GM23338 (cell line): ENCODE data around the gene DCLK2. TPM values are rescaled to one million over a fixed set of nuclear protein-coding genes. Genes with fewer than 3 reads are reported as not detected.

Experiments
- ATAC-seq: fragments of 200-7000 bp; cut with Tn5 transposase; 3 replicates; pipeline ENCODE4 v1.9.1; 2020
- DNase-seq: peaks from one replicate; pipeline ENCODE4 v3.0.0-alpha.2; 2015; ENCODE audit warnings: low spot score
- H2AFZ ChIP-seq: fragments of 200-600 bp; sonication (generic); 2 replicates; pipeline ENCODE4 v1.8.0; 2016; ENCODE audit warnings: antibody characterized with exemption, mild to moderate bottlenecking, moderate library complexity
- H3F3A ChIP-seq: fragments of 200-600 bp; sonication (generic); replicated peaks from 2 replicates; pipeline ENCODE4 v1.8.0; 2017; ENCODE audit warnings: antibody characterized with exemption, mixed run types, low read depth
- H3K27ac ChIP-seq: fragments of 200-600 bp; sonication (generic); 2 replicates; pipeline ENCODE4 v1.6.1; 2016; ENCODE audit warnings: low read depth
- H3K27me3 ChIP-seq: fragments of 200-600 bp; sonication (generic); 2 replicates; pipeline ENCODE4 v1.8.0; 2016; ENCODE audit warnings: mild to moderate bottlenecking, mixed run types, moderate library complexity; ENCODE audit not compliant: insufficient read depth
- H3K36me3 ChIP-seq: fragments of 200-600 bp; sonication (generic); 2 replicates; pipeline ENCODE4 v1.8.0; 2016; ENCODE audit warnings: mild to moderate bottlenecking; ENCODE audit not compliant: insufficient read depth
- H3K4me1 ChIP-seq: fragments of 200-600 bp; sonication (generic); 2 replicates; pipeline ENCODE4 v1.8.0; 2016; ENCODE audit warnings: mild to moderate bottlenecking, moderate library complexity; ENCODE audit not compliant: insufficient read depth
- H3K4me2 ChIP-seq: fragments of 200-600 bp; sonication (generic); 2 replicates; pipeline ENCODE4 v1.7.1; 2017; ENCODE audit warnings: mixed run types
- H3K4me3 ChIP-seq: fragments of 200-600 bp; sonication (generic); 2 replicates; pipeline ENCODE4 v1.6.1; 2016; ENCODE audit warnings: mixed run types
- H3K79me2 ChIP-seq: fragments of 200-600 bp; sonication (generic); replicated peaks from 2 replicates; pipeline ENCODE4 v1.8.0; 2017; ENCODE audit warnings: mild to moderate bottlenecking; ENCODE audit not compliant: insufficient read depth
- H3K9me2 ChIP-seq: fragments of 200-600 bp; sonication (generic); 2 replicates; pipeline ENCODE4 v1.8.0; 2017; ENCODE audit not compliant: insufficient read depth
- H4K20me1 ChIP-seq: fragments of 200-600 bp; sonication (generic); replicated peaks from 2 replicates; pipeline ENCODE4 v1.8.0; 2017; ENCODE audit warnings: mild to moderate bottlenecking; ENCODE audit not compliant: insufficient read depth
- H3K27ac Mint-ChIP-seq: 2 replicates; pipeline ENCODE4 v1.8.0; 2020; ENCODE audit warnings: inconsistent platforms, mild to moderate bottlenecking, moderate library complexity, mixed read lengths
- H3K27me3 Mint-ChIP-seq: 3 replicates; pipeline ENCODE4 v1.8.0; 2022; ENCODE audit warnings: low read depth, mild to moderate bottlenecking, moderate library complexity, mixed read lengths, inconsistent platforms; ENCODE audit not compliant: insufficient read depth, poor library complexity
- H3K36me3 Mint-ChIP-seq: 3 replicates; pipeline ENCODE4 v1.8.0; 2021; ENCODE audit warnings: low read depth, mild to moderate bottlenecking, inconsistent platforms, moderate library complexity, mixed read lengths
- H3K4me1 Mint-ChIP-seq: 3 replicates; pipeline ENCODE4 v1.8.0; 2020; ENCODE audit warnings: mild to moderate bottlenecking, inconsistent platforms, mixed read lengths
- H3K4me3 Mint-ChIP-seq: 3 replicates; pipeline ENCODE4 v1.8.0; 2021; ENCODE audit warnings: moderate library complexity, mild to moderate bottlenecking, inconsistent platforms, mixed read lengths
- H3K9me3 Mint-ChIP-seq: 3 replicates; pipeline ENCODE4 v1.8.0; 2020; ENCODE audit warnings: moderate library complexity, mild to moderate bottlenecking, inconsistent platforms, mixed read lengths
- EZH2 ChIP-seq: fragments of 200-600 bp; sonication (generic); IDR thresholded peaks from one replicate; pipeline ENCODE4 v1.8.0; 2017; ENCODE audit warnings: antibody characterized with exemption, mild to moderate bottlenecking, low read depth; ENCODE audit not compliant: unreplicated experiment
- ZNF114 ChIP-seq: fragments of 250-450 bp; sonication (Bioruptor Pico); IDR thresholded peaks from 2 replicates; pipeline ENCODE4 v1.5.0; 2020; ENCODE audit warnings: mild to moderate bottlenecking, moderate library complexity
- polyA plus RNA-seq: library from polyadenylated mRNA; unstranded; fragments of >200 nt; fragmentation: Nextera tagmentation; extraction: Ambion mirVana; gene quantifications from 2 replicates; pipeline ENCODE4 v1.2.1, GENCODE V29; 2016
- total RNA-seq: library from RNA; depleted of rRNA; stranded (reverse); fragments of >200 nt; shearing (Covaris generic); gene quantifications from 2 replicates; pipeline ENCODE4 v1.2.3, GENCODE V29; 2014
- TF ChIP-seq, protein P1 (sequence below): IDR thresholded peaks from 2 replicates; pipeline ENCODE4 v1.6.1; 2016; ENCODE audit warnings: antibody characterized with exemption
- TF ChIP-seq, protein P2 (sequence below), 2 experiments: fragments of 200-600 bp in 1 of 2; sonication (generic) in 1 of 2; conservative IDR thresholded peaks; 2 replicates each; pipeline versions ENCODE4 v1.5.1 to v1.6.1; 2016 to 2017; ENCODE audit warnings: antibody characterized with exemption in 2 of 2, low read depth in 2 of 2, mild to moderate bottlenecking in 2 of 2, moderate library complexity in 1 of 2
- TF ChIP-seq, protein P3 (sequence below): IDR thresholded peaks from one replicate; pipeline ENCODE4 v1.6.1; 2018; ENCODE audit warnings: antibody characterized with exemption; ENCODE audit not compliant: unreplicated experiment

Gene DCLK2
- total and polyA plus RNA-seq, 2 experiments from 2014 or later, result 0.49 TPM; not detected in 1

DNA sequence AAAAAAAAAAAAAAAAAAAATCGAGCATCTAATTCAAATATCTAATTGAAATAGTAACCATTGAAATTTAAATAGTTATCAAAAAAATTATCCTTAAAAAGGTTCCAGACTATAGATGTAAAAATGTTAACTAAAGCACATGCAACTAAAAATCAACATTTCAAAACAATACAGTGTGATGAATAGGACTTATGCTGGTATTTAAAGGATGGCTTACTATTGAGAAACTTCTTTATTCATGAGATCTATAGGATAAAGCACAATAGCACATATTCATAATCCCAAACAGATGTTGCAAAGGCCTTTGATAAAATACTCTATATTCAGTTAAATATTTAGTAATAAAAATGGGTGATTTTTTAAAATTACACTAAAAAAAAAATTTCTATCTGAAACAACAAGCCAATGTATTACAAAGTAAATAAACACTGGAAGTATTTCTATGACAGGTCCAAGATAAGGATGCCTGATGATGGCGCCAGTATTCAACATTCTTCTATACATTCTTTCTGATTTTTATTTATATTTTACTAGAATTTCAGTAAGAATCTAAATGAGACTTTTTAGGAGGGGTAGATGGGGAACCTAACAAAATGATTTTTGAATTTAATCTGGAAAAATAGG, 26.3 kb downstream of the DCLK2 start:
- Histone ChIP-seq H3F3A (no peaks in the 10 kb centered on the region), H3K4me2 (no peak overlapping the region), H3K27ac (no peak overlapping the region), H2AFZ (no peak overlapping the region), H3K36me3 (no peaks in the 10 kb centered on the region), H4K20me1 (no peaks in the 10 kb centered on the region), H3K27me3 (no peaks in the 10 kb centered on the region), H3K4me1 (no peaks in the 10 kb centered on the region), H3K9me2 (no peaks in the 10 kb centered on the region), H3K79me2 (no peaks in the 10 kb centered on the region), H3K4me3 (no peak overlapping the region)
- H3K27ac Mint-ChIP-seq, result no peak overlapping the region
- no peak overlapping the region for H3K4me3 Mint-ChIP-seq
- H3K4me1 Mint-ChIP-seq, result no peaks in the 10 kb centered on the region
- no peaks in the 10 kb centered on the region for H3K9me3 Mint-ChIP-seq
- no peaks in the 10 kb centered on the region for H3K36me3 Mint-ChIP-seq
- no peak for TF ChIP-seq ZNF114 (CRISPR knock-in tag)
- ATAC-seq (no peak), DNase-seq (no peak)
- H3K27me3 Mint-ChIP-seq, result peaks cover 3% of the 10 kb centered on the region

DNA sequence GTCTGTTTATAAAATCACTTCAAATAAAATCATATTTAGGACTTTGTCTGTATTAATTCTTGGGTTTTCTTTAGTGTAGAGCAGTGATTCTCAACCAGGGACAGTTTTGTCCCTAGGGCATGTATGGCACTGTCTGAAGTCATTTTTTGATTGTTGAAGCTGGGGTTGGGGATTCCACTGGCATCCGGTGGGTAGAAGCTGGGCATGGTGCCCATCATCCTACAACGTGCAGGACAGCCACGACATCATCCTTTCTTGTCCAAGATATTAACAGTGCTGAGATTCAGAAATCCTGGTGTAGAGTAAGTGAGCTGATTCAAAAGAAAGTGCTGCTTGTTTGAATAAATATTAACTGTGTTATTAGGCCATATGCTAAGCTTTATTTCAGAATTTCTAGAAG, 28.6 kb downstream of the DCLK2 start:
- no peaks in the 10 kb centered on the region for H3K4me1 Mint-ChIP-seq
- no peaks in the 10 kb centered on the region for H4K20me1 ChIP-seq
- no peak overlapping the region for H3K4me3 Mint-ChIP-seq
- no peak overlapping the region for H3K27ac ChIP-seq
- H2AFZ ChIP-seq, result no peak overlapping the region
- no peaks in the 10 kb centered on the region for H3K79me2 ChIP-seq
- no peaks in the 10 kb centered on the region for H3F3A ChIP-seq
- no peaks in the 10 kb centered on the region for H3K27me3 ChIP-seq
- no peaks in the 10 kb centered on the region for H3K4me1 ChIP-seq
- ATAC-seq, result no peak
- TF ChIP-seq, protein P1, sequence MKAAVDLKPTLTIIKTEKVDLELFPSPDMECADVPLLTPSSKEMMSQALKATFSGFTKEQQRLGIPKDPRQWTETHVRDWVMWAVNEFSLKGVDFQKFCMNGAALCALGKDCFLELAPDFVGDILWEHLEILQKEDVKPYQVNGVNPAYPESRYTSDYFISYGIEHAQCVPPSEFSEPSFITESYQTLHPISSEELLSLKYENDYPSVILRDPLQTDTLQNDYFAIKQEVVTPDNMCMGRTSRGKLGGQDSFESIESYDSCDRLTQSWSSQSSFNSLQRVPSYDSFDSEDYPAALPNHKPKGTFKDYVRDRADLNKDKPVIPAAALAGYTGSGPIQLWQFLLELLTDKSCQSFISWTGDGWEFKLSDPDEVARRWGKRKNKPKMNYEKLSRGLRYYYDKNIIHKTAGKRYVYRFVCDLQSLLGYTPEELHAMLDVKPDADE, result no peak
- TF ChIP-seq, protein P2, sequence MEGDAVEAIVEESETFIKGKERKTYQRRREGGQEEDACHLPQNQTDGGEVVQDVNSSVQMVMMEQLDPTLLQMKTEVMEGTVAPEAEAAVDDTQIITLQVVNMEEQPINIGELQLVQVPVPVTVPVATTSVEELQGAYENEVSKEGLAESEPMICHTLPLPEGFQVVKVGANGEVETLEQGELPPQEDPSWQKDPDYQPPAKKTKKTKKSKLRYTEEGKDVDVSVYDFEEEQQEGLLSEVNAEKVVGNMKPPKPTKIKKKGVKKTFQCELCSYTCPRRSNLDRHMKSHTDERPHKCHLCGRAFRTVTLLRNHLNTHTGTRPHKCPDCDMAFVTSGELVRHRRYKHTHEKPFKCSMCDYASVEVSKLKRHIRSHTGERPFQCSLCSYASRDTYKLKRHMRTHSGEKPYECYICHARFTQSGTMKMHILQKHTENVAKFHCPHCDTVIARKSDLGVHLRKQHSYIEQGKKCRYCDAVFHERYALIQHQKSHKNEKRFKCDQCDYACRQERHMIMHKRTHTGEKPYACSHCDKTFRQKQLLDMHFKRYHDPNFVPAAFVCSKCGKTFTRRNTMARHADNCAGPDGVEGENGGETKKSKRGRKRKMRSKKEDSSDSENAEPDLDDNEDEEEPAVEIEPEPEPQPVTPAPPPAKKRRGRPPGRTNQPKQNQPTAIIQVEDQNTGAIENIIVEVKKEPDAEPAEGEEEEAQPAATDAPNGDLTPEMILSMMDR (conservative IDR thresholded peaks at IDR 0.05; ENCODE audit: low read depth in 2 of 2), result no peak
- TF ChIP-seq EZH2, result no peak
- H3K36me3 Mint-ChIP-seq, result no peaks in the 10 kb centered on the region
- H3K9me3 Mint-ChIP-seq, result no peaks in the 10 kb centered on the region
- no peak overlapping the region for H3K27ac Mint-ChIP-seq
- H3K27me3 Mint-ChIP-seq, result peaks cover 3% of the 10 kb centered on the region
- no peaks in the 10 kb centered on the region for H3K36me3 ChIP-seq
- DNase-seq, result no peak
- H3K4me3 ChIP-seq, result no peak overlapping the region
- no peaks in the 10 kb centered on the region for H3K9me2 ChIP-seq
- no peak overlapping the region for H3K4me2 ChIP-seq

DNA sequence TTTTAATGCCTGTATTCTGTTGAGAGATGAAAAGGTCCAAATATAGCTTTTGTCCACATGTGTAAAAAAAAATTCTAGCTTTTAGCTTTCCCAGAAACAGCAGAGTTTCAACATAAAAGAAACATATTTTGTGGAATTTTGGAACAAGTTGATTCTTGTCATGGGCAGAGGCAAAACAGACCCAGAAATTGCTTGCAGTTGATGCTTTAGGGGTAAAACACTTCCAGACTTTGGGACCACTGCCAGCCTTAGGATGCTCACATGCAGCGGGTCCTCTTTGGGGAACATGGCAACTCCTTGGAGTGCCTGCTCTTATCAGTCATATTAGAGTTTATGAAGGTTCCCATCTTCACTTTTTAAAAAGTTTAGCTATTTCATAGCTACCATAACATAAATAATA, 30.4 kb downstream of the DCLK2 start:
- H2AFZ ChIP-seq, result no peak overlapping the region
- H3K4me1 ChIP-seq, result no peaks in the 10 kb centered on the region
- H3K27me3 ChIP-seq, result no peaks in the 10 kb centered on the region
- H3K9me2 ChIP-seq, result no peaks in the 10 kb centered on the region
- Mint-ChIP-seq H3K9me3 (no peaks in the 10 kb centered on the region), H3K27me3 (peaks cover 3% of the 10 kb centered on the region), H3K36me3 (no peaks in the 10 kb centered on the region), H3K4me3 (no peak overlapping the region), H3K27ac (no peak overlapping the region), H3K4me1 (no peaks in the 10 kb centered on the region)
- DNase-seq (no peak), ATAC-seq (no peak)
- H3F3A ChIP-seq, result no peaks in the 10 kb centered on the region
- no peak for TF ChIP-seq ZNF114 (CRISPR knock-in tag)
- TF ChIP-seq, protein P2 (conservative IDR thresholded peaks at IDR 0.05; ENCODE audit: low read depth in 2 of 2), result no peak
- TF ChIP-seq, protein P3, sequence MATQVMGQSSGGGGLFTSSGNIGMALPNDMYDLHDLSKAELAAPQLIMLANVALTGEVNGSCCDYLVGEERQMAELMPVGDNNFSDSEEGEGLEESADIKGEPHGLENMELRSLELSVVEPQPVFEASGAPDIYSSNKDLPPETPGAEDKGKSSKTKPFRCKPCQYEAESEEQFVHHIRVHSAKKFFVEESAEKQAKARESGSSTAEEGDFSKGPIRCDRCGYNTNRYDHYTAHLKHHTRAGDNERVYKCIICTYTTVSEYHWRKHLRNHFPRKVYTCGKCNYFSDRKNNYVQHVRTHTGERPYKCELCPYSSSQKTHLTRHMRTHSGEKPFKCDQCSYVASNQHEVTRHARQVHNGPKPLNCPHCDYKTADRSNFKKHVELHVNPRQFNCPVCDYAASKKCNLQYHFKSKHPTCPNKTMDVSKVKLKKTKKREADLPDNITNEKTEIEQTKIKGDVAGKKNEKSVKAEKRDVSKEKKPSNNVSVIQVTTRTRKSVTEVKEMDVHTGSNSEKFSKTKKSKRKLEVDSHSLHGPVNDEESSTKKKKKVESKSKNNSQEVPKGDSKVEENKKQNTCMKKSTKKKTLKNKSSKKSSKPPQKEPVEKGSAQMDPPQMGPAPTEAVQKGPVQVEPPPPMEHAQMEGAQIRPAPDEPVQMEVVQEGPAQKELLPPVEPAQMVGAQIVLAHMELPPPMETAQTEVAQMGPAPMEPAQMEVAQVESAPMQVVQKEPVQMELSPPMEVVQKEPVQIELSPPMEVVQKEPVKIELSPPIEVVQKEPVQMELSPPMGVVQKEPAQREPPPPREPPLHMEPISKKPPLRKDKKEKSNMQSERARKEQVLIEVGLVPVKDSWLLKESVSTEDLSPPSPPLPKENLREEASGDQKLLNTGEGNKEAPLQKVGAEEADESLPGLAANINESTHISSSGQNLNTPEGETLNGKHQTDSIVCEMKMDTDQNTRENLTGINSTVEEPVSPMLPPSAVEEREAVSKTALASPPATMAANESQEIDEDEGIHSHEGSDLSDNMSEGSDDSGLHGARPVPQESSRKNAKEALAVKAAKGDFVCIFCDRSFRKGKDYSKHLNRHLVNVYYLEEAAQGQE, result no peak
- no peak overlapping the region for H3K27ac ChIP-seq
- H3K4me2 ChIP-seq, result no peak overlapping the region
- H3K4me3 ChIP-seq, result no peak overlapping the region
- no peaks in the 10 kb centered on the region for H3K79me2 ChIP-seq
- H4K20me1 ChIP-seq, result no peaks in the 10 kb centered on the region
- H3K36me3 ChIP-seq, result no peaks in the 10 kb centered on the region
